Stomach (tissue), 9 donors: ENCODE measurements around the gene XAB2. TPM values are rescaled to one million over a fixed set of nuclear protein-coding genes. Genes with fewer than 3 reads are reported as not detected.

Experiments used
- DNase-seq, 2 donors: peaks; one replicate each; pipeline versions ENCODE4 v3.0.0 to v3.0.0-alpha.2; 2013 to 2019
- H3K27ac ChIP-seq, 5 donors: fragments of 200-600 bp in 4 of 5; sonication (generic) in 4 of 5; one replicate each; pipeline ENCODE4 v1.5.1; 2013 to 2019; ENCODE audit warnings: mild to moderate bottlenecking in 1 of 5, moderate library complexity in 1 of 5
- H3K27me3 ChIP-seq, 3 donors: fragments of 200-600 bp; sonication (generic); one replicate each; pipeline ENCODE4 v1.5.1; 2017 to 2019; ENCODE audit warnings: mixed run types in 1 of 3
- H3K36me3 ChIP-seq, 4 donors: fragments of 200-600 bp; sonication (generic); 1 replicate in 3 of 4; 2 replicates in 1 of 4; pipeline ENCODE4 v1.5.1; 2016 to 2019
- H3K4me1 ChIP-seq, 4 donors: fragments of 200-600 bp; sonication (generic); one replicate each; pipeline ENCODE4 v1.5.1; 2016 to 2019
- H3K4me3 ChIP-seq, 4 donors: fragments of 200-600 bp; sonication (generic) in 3 of 4; one replicate each; pipeline ENCODE4 v1.5.1; 2016 to 2019; ENCODE audit warnings: mild to moderate bottlenecking in 1 of 4
- H3K9me3 ChIP-seq, 4 donors: fragments of 200-600 bp; sonication (generic); one replicate each; pipeline ENCODE4 v1.5.1; 2016 to 2019
- EP300 ChIP-seq: sonication (generic); formaldehyde crosslinking; IDR thresholded peaks from one replicate; pipeline ENCODE4 v1.6.1; 2017; ENCODE audit warnings: antibody characterized with exemption
- POLR2A ChIP-seq, 4 donors: fragments of 450-650 bp; IDR thresholded peaks; one replicate each; pipeline ENCODE4 v1.6.1; 2016; ENCODE audit warnings: antibody characterized with exemption in 4 of 4, control low read depth in 2 of 4, mild to moderate bottlenecking in 1 of 4, moderate library complexity in 1 of 4
- POLR2AphosphoS5 ChIP-seq, 3 donors: sonication (generic); formaldehyde crosslinking; IDR thresholded peaks; one replicate each; pipeline ENCODE4 v1.6.1; 2016; ENCODE audit warnings: antibody characterized with exemption in 3 of 3
- WGBS, 5 donors: extraction: QIAGEN DNeasy Blood & Tissue Kit in 3 of 5; methylation state at CpG; one replicate each; pipeline versions ENCODE4 v1.1.5 to v1.1.7; 2013 to 2018; 5-methylcytosine and 5-hydroxymethylcytosine counted together
- intact Hi-C: fragments of 100-400 bp; cut with DNase I; formaldehyde crosslinking; loops from one replicate; pipeline ENCODE4 v1.15.1; 2023; ENCODE audit warnings: low total_unique reads
- polyA plus RNA-seq, 3 donors: library from polyadenylated mRNA; stranded (reverse); fragments of 200-250 nt; gene quantifications; one replicate each; pipeline ENCODE4 v1.2.3, GENCODE V29; 2013
- total RNA-seq, 5 donors: library from RNA; depleted of rRNA; stranded (reverse); fragments of >200 nt; gene quantifications; one replicate each; pipeline versions ENCODE4 v1.1.0 to v1.2.3, GENCODE V29; 2014 to 2016
- TF ChIP-seq, protein P1 (sequence below), 7 experiments: fragments of 450-650 bp in 4 of 7; fragments of 200-600 bp in 3 of 7; sonication (generic) in 3 of 7; IDR thresholded peaks; one replicate each; pipeline ENCODE4 v1.5.1; 2016 to 2019; ENCODE audit warnings: antibody characterized with exemption in 7 of 7, control low read depth in 2 of 7, mild to moderate bottlenecking in 1 of 7
- donor health status: healthy with polysubstance abuse.
- donor health status: Bipolar disorder and iron deficiency.
- donor health status: healthy.

Gene XAB2
- total and polyA plus RNA-seq, 8 donors = 24.6 to 106 (median 48.4) TPM

DNA sequence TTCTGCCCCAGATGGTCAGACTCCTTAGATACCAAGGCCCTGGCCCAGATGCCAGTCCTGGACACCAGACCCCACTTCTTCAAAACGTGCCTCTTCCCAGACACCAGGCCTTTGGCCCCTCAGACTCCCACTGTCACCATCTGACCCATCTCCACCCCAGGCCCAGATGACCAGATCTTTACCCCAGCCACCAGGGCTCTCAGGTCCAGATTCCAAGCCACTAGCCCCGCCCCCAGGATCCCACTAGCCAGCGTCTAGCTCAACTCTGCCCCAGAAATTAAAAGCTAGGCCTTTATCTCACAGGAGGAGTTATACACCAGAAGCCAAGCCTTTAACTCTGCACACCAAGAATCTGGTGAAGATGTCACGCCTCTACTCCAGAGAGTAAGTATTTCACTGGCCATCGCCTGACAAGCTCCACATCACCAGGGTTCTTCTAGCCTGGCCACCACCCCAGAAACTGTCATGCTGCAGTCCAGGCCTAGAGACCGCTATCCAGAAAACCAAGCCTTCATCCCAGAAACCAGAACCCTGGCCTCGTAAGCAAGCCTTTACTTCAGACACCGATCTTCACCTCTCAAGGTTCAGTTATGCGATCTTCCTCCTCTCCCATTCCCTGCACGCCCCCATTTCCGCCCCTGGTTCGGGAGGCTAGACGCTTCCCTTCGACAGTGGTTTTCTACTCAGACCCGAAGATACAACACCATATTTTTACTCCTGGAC lies 595 bp downstream of the XAB2 start:
- DNase-seq = no peak
- Histone ChIP-seq H3K4me3 (peak overlapping the region; percentile 77 to 98 (median 88)), H3K27me3 (no peaks in the 10 kb centered on the region), H3K27ac (peak overlapping the region; percentile 76 to 89 (median 87)), H3K36me3 (peaks cover 12 to 59% (median 52%) of the 10 kb centered on the region in 4 donors), H3K9me3 (no peaks in the 10 kb centered on the region), H3K4me1 (peaks cover 25 to 47% (median 42%) of the 10 kb centered on the region in 4 donors)
- intact Hi-C loops = no loop called here
- TF ChIP-seq EP300 (no peak), POLR2A (IDR thresholded peaks at IDR 0.05) (no peak), POLR2AphosphoS5 (IDR thresholded peaks at IDR 0.05) (no peak)
- TF ChIP-seq, protein P1, sequence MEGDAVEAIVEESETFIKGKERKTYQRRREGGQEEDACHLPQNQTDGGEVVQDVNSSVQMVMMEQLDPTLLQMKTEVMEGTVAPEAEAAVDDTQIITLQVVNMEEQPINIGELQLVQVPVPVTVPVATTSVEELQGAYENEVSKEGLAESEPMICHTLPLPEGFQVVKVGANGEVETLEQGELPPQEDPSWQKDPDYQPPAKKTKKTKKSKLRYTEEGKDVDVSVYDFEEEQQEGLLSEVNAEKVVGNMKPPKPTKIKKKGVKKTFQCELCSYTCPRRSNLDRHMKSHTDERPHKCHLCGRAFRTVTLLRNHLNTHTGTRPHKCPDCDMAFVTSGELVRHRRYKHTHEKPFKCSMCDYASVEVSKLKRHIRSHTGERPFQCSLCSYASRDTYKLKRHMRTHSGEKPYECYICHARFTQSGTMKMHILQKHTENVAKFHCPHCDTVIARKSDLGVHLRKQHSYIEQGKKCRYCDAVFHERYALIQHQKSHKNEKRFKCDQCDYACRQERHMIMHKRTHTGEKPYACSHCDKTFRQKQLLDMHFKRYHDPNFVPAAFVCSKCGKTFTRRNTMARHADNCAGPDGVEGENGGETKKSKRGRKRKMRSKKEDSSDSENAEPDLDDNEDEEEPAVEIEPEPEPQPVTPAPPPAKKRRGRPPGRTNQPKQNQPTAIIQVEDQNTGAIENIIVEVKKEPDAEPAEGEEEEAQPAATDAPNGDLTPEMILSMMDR (IDR thresholded peaks at IDR 0.05) = no peak
- WGBS, 5 donors = 3 to 5% (median 3%) methylated on average over 15 of the region's 15 CpGs

- no peak for DNase-seq
- WGBS, 5 donors = 89 to 97% (median 92%) methylated on average over 22 to 24 of the region's 24 CpGs
- H3K4me1 ChIP-seq = peaks cover 25 to 47% (median 42%) of the 10 kb centered on the region in 4 donors
- TF ChIP-seq POLR2A (IDR thresholded peaks at IDR 0.05) = no peak
- TF ChIP-seq, protein P1 (IDR thresholded peaks at IDR 0.05) = no peak
- no peak for TF ChIP-seq POLR2AphosphoS5 (IDR thresholded peaks at IDR 0.05)
- TF ChIP-seq EP300 = no peak
- peak overlapping the region in 1 of 4 donors; percentile 9 for H3K4me3 ChIP-seq
- no peak overlapping the region for H3K27ac ChIP-seq
- intact Hi-C loops = no loop called here
- no peaks in the 10 kb centered on the region for H3K9me3 ChIP-seq
- H3K36me3 ChIP-seq = peaks cover 28 to 67% (median 60%) of the 10 kb centered on the region in 4 donors
- H3K27me3 ChIP-seq = no peaks in the 10 kb centered on the region
Measured at GRCh38 chr19:7627166-7627565, 2.2 kb downstream of the XAB2 start.

GRCh38 chr19:7625763-7626372 lies 3.5 kb downstream of the XAB2 start:
- Histone ChIP-seq H3K27ac (no peak overlapping the region), H3K4me1 (peaks cover 20 to 38% (median 35%) of the 10 kb centered on the region in 4 donors), H3K4me3 (no peak overlapping the region), H3K9me3 (no peaks in the 10 kb centered on the region), H3K36me3 (peaks cover 41 to 71% (median 65%) of the 10 kb centered on the region in 4 donors), H3K27me3 (no peaks in the 10 kb centered on the region)
- TF ChIP-seq, protein P1 (IDR thresholded peaks at IDR 0.05) = no peak
- TF ChIP-seq POLR2AphosphoS5 (IDR thresholded peaks at IDR 0.05) (no peak), EP300 (no peak), POLR2A (IDR thresholded peaks at IDR 0.05) (no peak)
- DNase-seq = no peak
- WGBS, 5 donors = 96 to 97% (median 96%) methylated on average over 24 to 34 of the region's 34 CpGs
- intact Hi-C loops = no loop called here

DNA sequence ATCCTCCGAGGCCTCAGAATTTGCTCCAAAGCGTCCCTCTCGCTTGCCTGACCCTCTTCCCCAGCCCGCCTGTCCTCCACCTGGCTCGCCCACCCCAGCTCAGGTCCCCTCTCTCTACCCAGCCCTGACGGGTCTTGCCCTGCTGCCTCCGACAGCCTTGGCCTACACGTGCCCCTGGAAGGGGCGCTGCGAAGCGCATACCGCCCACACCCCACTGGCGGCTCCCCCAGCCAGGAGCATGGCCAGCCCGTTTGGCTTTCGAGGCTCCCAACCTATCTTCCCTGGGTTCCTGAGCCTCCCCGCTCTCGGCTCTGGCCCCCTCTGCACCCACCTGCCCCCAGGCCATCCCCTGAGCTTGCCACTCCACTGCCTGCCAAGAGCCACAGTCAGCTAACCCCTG lies 4.5 kb downstream of the XAB2 start:
- H3K36me3 ChIP-seq = peaks cover 50 to 81% (median 75%) of the 10 kb centered on the region in 4 donors
- no peak overlapping the region for H3K4me3 ChIP-seq
- no peak overlapping the region for H3K27ac ChIP-seq
- no peak for DNase-seq
- H3K4me1 ChIP-seq = peaks cover 11 to 38% (median 35%) of the 10 kb centered on the region in 4 donors
- no peaks in the 10 kb centered on the region for H3K9me3 ChIP-seq
- WGBS, 5 donors = 92 to 97% (median 93%) methylated on average over 15 to 17 of the region's 17 CpGs
- intact Hi-C loops = no loop called here
- TF ChIP-seq, protein P1 (IDR thresholded peaks at IDR 0.05) = no peak
- no peak for TF ChIP-seq POLR2AphosphoS5 (IDR thresholded peaks at IDR 0.05)
- TF ChIP-seq EP300 = no peak
- no peak for TF ChIP-seq POLR2A (IDR thresholded peaks at IDR 0.05)
- no peaks in the 10 kb centered on the region for H3K27me3 ChIP-seq
